HepG2 (cell line): ENCODE measurements around the gene RABL6. TPM values are rescaled to one million over a fixed set of nuclear protein-coding genes. Genes with fewer than 3 reads are reported as not detected.

Source experiments
- ARID2 ChIP-seq: sonication (generic); formaldehyde crosslinking; IDR thresholded peaks from 2 replicates; pipeline ENCODE4 v1.8.1; 2022; ENCODE audit warnings: mild to moderate bottlenecking, missing genetic modification reagents, borderline replicate concordance
- ATF7 ChIP-seq, 2 experiments: fragments of 450-650 bp in 1 of 2; sonication (generic) in 1 of 2; formaldehyde crosslinking in 1 of 2; IDR thresholded peaks; 2 replicates each; pipeline versions ENCODE4 v1.4.0 to v1.6.1; 2016 to 2020; ENCODE audit warnings: antibody characterized with exemption in 1 of 2, mild to moderate bottlenecking in 1 of 2, missing genetic modification reagents in 1 of 2
- CAMTA2 ChIP-seq: sonication (generic); formaldehyde crosslinking; IDR thresholded peaks from 2 replicates; pipeline ENCODE4 v1.4.0; 2020; ENCODE audit warnings: mild to moderate bottlenecking, missing genetic modification reagents, borderline replicate concordance
- FOXP1 ChIP-seq, 2 experiments: fragments of 450-650 bp in 1 of 2; IDR thresholded peaks; 2 replicates each; pipeline ENCODE4 v1.6.1; 2017 to 2018; ENCODE audit warnings: antibody characterized with exemption in 1 of 2
- HNF4G ChIP-seq, 2 experiments: sonication (generic) in 1 of 2; formaldehyde crosslinking in 1 of 2; IDR thresholded peaks; 2 replicates each; pipeline versions ENCODE4 v1.4.0 to v1.6.1; 2011 to 2020; ENCODE audit warnings: borderline replicate concordance in 2 of 2, low read depth in 2 of 2, mild to moderate bottlenecking in 2 of 2, low read length in 1 of 2, missing genetic modification reagents in 1 of 2, moderate library complexity in 1 of 2
- NCOR1 ChIP-seq: fragments of 200-600 bp; sonication (generic); IDR thresholded peaks from 2 replicates; pipeline ENCODE4 v1.7.0; 2017; ENCODE audit warnings: antibody characterized with exemption, low read length, borderline replicate concordance
- NFE2L1 ChIP-seq: sonication (generic); formaldehyde crosslinking; IDR thresholded peaks from 2 replicates; pipeline ENCODE4 v1.4.0; 2020; ENCODE audit warnings: missing genetic modification reagents, mild to moderate bottlenecking, borderline replicate concordance
- SKI ChIP-seq: fragments of 450-650 bp; IDR thresholded peaks from one replicate; pipeline ENCODE4 v1.6.1; 2018; ENCODE audit warnings: mild to moderate bottlenecking; ENCODE audit not compliant: partially characterized antibody
- SMAD9 ChIP-seq: sonication (generic); formaldehyde crosslinking; IDR thresholded peaks from 2 replicates; pipeline ENCODE4 v1.5.1; 2020; ENCODE audit warnings: mild to moderate bottlenecking, missing genetic modification reagents
- THAP11 ChIP-seq: IDR thresholded peaks from 2 replicates; pipeline ENCODE4 v1.6.1; 2016; ENCODE audit warnings: missing biosample characterization, missing genetic modification reagents
- ZNF367 ChIP-seq: sonication (generic); formaldehyde crosslinking; IDR thresholded peaks from 2 replicates; pipeline ENCODE4 v1.4.0; 2020; ENCODE audit warnings: missing genetic modification reagents, borderline replicate concordance
- ZNF546 ChIP-seq: sonication (generic); formaldehyde crosslinking; conservative IDR thresholded peaks from 2 replicates; pipeline ENCODE4 v1.8.1; 2023; ENCODE audit warnings: mild to moderate bottlenecking, missing genetic modification reagents
- ZNF558 ChIP-seq: sonication (generic); formaldehyde crosslinking; IDR thresholded peaks from 2 replicates; pipeline ENCODE4 v1.9.0; 2022; ENCODE audit warnings: mild to moderate bottlenecking, missing genetic modification reagents, borderline replicate concordance
- ZNF724P ChIP-seq: sonication (generic); formaldehyde crosslinking; IDR thresholded peaks from 2 replicates; pipeline ENCODE4 v1.8.0; 2022; ENCODE audit warnings: missing genetic modification reagents, borderline replicate concordance
- polyA plus RNA-seq, 8 experiments: library from polyadenylated mRNA; depleted of rRNA in 3 of 8; stranded (reverse) in 7 of 8; unstranded in 1 of 8; fragments of >200 nt; fragmentation: Illumina TruSeq in 4 of 8; extraction: Trizol in 4 of 8; gene quantifications; 2 replicates each; pipeline versions ENCODE4 v1.2.1 to v1.2.3, GENCODE V29; 2011 to 2016; ENCODE audit warnings: low read depth in 4 of 8, missing spikeins in 1 of 8, mixed read lengths in 1 of 8; ENCODE audit not compliant: insufficient read depth in 1 of 8
- total RNA-seq, 5 experiments: library from RNA; depleted of rRNA; stranded (reverse); fragments of >200 nt; fragmentation: Illumina TruSeq; extraction: Trizol; gene quantifications; 2 replicates each; pipeline ENCODE4 v1.2.3, GENCODE V29; 2016; ENCODE audit warnings: low read depth in 1 of 5
- TF ChIP-seq, protein P1 (sequence below): sonication (generic); IDR thresholded peaks from 2 replicates; pipeline ENCODE4 v1.6.1; 2016; ENCODE audit warnings: low read depth, borderline replicate concordance
- TF ChIP-seq, protein P2 (sequence below): sonication (generic); formaldehyde crosslinking; IDR thresholded peaks from 2 replicates; pipeline ENCODE4 v1.5.1; 2020; ENCODE audit warnings: missing genetic modification reagents, mild to moderate bottlenecking, borderline replicate concordance
- TF ChIP-seq, protein P3 (sequence below): sonication (generic); formaldehyde crosslinking; IDR thresholded peaks from 2 replicates; pipeline ENCODE4 v1.5.1; 2020; ENCODE audit warnings: missing genetic modification reagents, mild to moderate bottlenecking, borderline replicate concordance
- TF ChIP-seq, protein P4 (sequence below): sonication (generic); formaldehyde crosslinking; IDR thresholded peaks from 2 replicates; pipeline ENCODE4 v1.4.0; 2020; ENCODE audit warnings: missing genetic modification reagents

Gene RABL6
- total and polyA plus RNA-seq, 2 of the 13 experiments (the other 11 are each of a cell fraction or from before 2014, with no cell fraction given), result 81.5 to 125 TPM

DNA sequence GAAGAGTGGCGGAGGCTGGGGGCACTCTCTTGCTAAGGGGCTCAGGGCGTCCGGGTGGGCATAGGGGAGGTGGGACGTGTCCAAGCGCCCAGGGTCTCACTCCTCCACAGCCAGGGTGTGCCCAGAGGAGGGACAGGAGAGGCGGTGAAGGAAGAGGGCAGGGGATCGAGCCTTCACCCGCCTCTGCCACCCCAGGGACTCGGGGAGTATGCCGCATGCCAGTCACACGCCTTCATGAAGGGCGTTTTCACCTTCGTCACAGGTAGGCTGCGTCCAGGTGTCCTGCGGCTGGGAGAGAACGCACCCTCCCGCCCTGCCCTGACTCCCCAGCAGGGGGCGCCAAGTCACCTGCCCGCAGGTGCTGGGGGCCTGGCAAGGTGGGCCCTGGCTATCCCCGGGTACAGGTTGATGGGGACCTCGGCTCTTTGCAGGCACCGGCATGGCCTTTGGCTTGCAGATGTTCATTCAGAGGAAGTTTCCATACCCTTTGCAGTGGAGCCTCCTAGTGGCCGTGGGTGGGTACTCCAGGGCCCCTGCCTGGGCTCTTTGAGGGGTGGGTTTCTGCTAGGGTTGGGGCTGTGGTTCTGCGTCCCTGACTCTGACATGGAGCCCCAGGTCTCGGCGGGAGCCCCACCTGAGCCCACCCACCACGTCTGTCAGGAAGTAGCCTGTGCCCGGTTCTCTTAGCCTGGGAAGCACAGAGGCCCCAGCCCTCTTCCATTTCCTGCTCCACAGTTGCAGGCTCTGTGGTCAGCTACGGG, 16.1 kb upstream of the RABL6 start (continued):
- TF ChIP-seq, protein P1, sequence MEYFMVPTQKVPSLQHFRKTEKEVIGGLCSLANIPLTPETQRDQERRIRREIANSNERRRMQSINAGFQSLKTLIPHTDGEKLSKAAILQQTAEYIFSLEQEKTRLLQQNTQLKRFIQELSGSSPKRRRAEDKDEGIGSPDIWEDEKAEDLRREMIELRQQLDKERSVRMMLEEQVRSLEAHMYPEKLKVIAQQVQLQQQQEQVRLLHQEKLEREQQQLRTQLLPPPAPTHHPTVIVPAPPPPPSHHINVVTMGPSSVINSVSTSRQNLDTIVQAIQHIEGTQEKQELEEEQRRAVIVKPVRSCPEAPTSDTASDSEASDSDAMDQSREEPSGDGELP, result no peak
- TF ChIP-seq, protein P2, sequence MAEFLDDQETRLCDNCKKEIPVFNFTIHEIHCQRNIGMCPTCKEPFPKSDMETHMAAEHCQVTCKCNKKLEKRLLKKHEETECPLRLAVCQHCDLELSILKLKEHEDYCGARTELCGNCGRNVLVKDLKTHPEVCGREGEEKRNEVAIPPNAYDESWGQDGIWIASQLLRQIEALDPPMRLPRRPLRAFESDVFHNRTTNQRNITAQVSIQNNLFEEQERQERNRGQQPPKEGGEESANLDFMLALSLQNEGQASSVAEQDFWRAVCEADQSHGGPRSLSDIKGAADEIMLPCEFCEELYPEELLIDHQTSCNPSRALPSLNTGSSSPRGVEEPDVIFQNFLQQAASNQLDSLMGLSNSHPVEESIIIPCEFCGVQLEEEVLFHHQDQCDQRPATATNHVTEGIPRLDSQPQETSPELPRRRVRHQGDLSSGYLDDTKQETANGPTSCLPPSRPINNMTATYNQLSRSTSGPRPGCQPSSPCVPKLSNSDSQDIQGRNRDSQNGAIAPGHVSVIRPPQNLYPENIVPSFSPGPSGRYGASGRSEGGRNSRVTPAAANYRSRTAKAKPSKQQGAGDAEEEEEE (CRISPR knock-in tag), result 0 out of 2 replicates have a peak, but pooled peaks have one; percentile 38
- TF ChIP-seq ZNF724P (peak; percentile 87), NFE2L1 (CRISPR knock-in tag) (0 out of 2 replicates have a peak, but pooled peaks have one; percentile 18), NCOR1 (no peak), ZNF558 (CRISPR knock-in tag) (0 out of 2 replicates have a peak, but pooled peaks have one; percentile 20), ZNF546 (CRISPR knock-in tag) (peak; percentile 75; the same call in 1 of the 2 replicates), THAP11 (CRISPR knock-in tag) (peak; percentile 2; the same call in 1 of the 2 replicates), ARID2 (CRISPR knock-in tag) (no peak), FOXP1 (IDR thresholded peaks at IDR 0.05) (no peak), FOXP1 (CRISPR knock-in tag; IDR thresholded peaks at IDR 0.05) (no peak), ATF7 (IDR thresholded peaks at IDR 0.05) (no peak), ATF7 (CRISPR knock-in tag; IDR thresholded peaks at IDR 0.05) (no peak), SKI (no peak), ZNF367 (CRISPR knock-in tag) (no peak), CAMTA2 (0 out of 2 replicates have a peak, but pooled peaks have one; percentile 72), SMAD9 (no peak), HNF4G (IDR thresholded peaks at IDR 0.05; ENCODE audit: borderline replicate concordance, low read depth, low read length) (no peak), HNF4G (CRISPR knock-in tag; IDR thresholded peaks at IDR 0.05; ENCODE audit: borderline replicate concordance, low read depth) (peak; percentile 34; the same call in 1 of the 2 replicates)
- TF ChIP-seq, protein P3, sequence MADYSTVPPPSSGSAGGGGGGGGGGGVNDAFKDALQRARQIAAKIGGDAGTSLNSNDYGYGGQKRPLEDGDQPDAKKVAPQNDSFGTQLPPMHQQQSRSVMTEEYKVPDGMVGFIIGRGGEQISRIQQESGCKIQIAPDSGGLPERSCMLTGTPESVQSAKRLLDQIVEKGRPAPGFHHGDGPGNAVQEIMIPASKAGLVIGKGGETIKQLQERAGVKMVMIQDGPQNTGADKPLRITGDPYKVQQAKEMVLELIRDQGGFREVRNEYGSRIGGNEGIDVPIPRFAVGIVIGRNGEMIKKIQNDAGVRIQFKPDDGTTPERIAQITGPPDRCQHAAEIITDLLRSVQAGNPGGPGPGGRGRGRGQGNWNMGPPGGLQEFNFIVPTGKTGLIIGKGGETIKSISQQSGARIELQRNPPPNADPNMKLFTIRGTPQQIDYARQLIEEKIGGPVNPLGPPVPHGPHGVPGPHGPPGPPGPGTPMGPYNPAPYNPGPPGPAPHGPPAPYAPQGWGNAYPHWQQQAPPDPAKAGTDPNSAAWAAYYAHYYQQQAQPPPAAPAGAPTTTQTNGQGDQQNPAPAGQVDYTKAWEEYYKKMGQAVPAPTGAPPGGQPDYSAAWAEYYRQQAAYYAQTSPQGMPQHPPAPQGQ, result no peak
- TF ChIP-seq, protein P4, sequence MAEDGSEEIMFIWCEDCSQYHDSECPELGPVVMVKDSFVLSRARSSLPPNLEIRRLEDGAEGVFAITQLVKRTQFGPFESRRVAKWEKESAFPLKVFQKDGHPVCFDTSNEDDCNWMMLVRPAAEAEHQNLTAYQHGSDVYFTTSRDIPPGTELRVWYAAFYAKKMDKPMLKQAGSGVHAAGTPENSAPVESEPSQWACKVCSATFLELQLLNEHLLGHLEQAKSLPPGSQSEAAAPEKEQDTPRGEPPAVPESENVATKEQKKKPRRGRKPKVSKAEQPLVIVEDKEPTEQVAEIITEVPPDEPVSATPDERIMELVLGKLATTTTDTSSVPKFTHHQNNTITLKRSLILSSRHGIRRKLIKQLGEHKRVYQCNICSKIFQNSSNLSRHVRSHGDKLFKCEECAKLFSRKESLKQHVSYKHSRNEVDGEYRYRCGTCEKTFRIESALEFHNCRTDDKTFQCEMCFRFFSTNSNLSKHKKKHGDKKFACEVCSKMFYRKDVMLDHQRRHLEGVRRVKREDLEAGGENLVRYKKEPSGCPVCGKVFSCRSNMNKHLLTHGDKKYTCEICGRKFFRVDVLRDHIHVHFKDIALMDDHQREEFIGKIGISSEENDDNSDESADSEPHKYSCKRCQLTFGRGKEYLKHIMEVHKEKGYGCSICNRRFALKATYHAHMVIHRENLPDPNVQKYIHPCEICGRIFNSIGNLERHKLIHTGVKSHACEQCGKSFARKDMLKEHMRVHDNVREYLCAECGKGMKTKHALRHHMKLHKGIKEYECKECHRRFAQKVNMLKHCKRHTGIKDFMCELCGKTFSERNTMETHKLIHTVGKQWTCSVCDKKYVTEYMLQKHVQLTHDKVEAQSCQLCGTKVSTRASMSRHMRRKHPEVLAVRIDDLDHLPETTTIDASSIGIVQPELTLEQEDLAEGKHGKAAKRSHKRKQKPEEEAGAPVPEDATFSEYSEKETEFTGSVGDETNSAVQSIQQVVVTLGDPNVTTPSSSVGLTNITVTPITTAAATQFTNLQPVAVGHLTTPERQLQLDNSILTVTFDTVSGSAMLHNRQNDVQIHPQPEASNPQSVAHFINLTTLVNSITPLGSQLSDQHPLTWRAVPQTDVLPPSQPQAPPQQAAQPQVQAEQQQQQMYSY (CRISPR knock-in tag), result no peak
